ENCODE measurements around the gene HTRA3. TPM values are rescaled to one million over a fixed set of nuclear protein-coding genes. Genes with fewer than 3 reads are reported as not detected.

HTRA3 gene
- total RNA-seq, 2 experiments from 2014 or later, result not detected

DNA sequence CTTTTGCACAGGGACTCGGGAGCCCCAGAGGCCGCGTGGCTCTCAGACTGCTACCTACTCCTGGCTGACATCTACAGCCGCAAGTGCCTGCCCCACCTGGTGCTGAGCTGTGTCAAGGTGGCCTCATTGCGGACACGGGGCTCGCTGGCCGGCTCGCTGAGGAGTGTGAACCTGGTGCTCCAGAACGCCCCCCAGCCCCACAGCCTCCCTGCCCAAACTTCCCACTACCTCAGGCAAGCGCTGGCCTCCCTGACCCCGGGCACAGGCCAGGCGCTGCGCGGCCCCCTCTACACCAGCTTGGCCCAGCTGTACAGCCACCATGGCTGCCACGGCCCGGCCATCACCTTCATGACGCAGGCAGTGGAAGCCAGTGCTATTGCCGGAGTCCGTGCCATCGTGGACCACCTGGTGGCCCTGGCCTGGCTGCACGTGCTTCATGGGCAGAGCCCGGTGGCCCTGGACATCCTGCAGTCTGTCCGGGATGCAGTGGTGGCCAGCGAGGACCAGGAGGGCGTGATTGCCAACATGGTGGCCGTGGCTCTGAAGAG lies 41.7 kb upstream of the HTRA3 start:
- Histone ChIP-seq H3K27me3 (ENCODE audit: control insufficient read depth in 1 of 2, insufficient read depth in 2 of 2, low read length in 2 of 2) (no peaks in the 10 kb centered on the region), H3K36me3 (ENCODE audit: insufficient read depth, low read length) (peaks cover 46% of the 10 kb centered on the region), H3K9me3 (ENCODE audit: control insufficient read depth in 1 of 2, insufficient read depth in 1 of 2, low read length in 2 of 2) (no peaks in the 10 kb centered on the region), H3K4me3 (ENCODE audit: low read length) (no peak overlapping the region), H3K4me1 (ENCODE audit: insufficient read depth, low read length) (peaks cover 58% of the 10 kb centered on the region), H3K27ac (ENCODE audit: low read depth in 1 of 2, low read length in 2 of 2) (peak overlapping the region in 1 of 2 donors; percentile 34)
- CTCF ChIA-PET, result interaction anchor here (1.7 kb wide), 1 partner anchor 15 kb away, joined by 7 read pairs; no protein-coding TSS in a partner anchor
- no peak for DNase-seq
- POLR2A ChIA-PET, result interaction anchor here (1.5 to 2.1 kb wide), 3 partner anchors 26 to 69 kb away, joined by 5 to 16 read pairs (median 6); partner anchors contain the start of genes ABLIM2 and SH3TC1
- intact Hi-C loops (cut with DNase I, micrococcal nuclease), result no loop called here
- Mint-ChIP-seq H3K36me3 (ENCODE audit: low read depth) (peaks cover 29% of the 10 kb centered on the region), H3K4me3 (no peak overlapping the region), H3K9me3 (no peaks in the 10 kb centered on the region), H3K27me3 (no peaks in the 10 kb centered on the region), H3K27ac (no peak overlapping the region), H3K4me1 (ENCODE audit: low read depth) (peaks cover 34% of the 10 kb centered on the region)
- TF ChIP-seq, protein P1, sequence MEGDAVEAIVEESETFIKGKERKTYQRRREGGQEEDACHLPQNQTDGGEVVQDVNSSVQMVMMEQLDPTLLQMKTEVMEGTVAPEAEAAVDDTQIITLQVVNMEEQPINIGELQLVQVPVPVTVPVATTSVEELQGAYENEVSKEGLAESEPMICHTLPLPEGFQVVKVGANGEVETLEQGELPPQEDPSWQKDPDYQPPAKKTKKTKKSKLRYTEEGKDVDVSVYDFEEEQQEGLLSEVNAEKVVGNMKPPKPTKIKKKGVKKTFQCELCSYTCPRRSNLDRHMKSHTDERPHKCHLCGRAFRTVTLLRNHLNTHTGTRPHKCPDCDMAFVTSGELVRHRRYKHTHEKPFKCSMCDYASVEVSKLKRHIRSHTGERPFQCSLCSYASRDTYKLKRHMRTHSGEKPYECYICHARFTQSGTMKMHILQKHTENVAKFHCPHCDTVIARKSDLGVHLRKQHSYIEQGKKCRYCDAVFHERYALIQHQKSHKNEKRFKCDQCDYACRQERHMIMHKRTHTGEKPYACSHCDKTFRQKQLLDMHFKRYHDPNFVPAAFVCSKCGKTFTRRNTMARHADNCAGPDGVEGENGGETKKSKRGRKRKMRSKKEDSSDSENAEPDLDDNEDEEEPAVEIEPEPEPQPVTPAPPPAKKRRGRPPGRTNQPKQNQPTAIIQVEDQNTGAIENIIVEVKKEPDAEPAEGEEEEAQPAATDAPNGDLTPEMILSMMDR (IDR thresholded peaks at IDR 0.05), result no peak
- no peak for ATAC-seq (ENCODE audit: poor library complexity)

DNA sequence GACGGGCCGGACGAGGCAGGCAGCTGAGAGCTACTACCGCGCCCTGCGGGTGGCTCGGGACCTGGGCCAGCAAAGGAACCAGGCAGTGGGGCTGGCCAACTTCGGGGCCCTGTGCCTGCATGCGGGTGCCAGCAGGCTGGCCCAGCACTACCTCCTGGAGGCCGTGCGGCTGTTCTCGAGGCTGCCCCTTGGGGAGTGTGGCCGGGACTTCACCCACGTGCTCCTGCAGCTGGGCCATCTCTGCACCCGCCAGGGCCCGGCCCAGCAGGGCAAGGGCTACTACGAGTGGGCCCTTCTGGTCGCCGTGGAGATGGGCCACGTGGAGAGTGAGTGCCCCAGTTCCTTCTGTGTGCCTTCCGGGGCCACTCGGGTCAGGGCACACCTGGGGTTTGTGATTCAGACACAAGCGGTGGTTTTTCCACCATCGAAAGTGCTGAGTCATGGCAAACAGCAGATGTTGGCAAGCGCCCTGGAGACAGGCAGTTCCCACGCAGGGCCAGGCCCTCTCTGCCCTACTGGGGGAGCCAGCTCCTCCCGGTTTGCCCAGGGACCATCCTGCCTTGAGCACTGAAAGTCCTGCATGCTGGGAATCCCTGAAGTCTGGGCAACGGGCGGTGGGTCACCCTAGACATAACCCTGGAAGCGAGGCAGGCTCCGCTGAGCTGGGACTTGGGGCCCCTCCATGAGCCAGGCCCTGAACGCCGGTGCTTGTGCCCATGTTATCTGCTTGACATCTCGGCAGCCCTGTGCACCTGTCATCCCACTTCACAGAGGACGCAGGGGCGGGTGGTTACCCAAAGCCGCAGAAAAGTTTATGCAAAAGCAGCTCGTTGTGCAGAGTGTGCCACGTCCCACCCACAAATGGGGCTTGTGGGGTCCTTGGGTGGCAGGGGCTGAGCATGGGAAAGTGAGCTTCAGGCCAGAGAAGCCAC lies 41.0 kb upstream of the HTRA3 start:
- DNase-seq, result peak; percentile 43 to 87 (median 62)
- H3K27me3 ChIP-seq (ENCODE audit: control insufficient read depth in 1 of 2, insufficient read depth in 2 of 2, low read length in 2 of 2), result no peaks in the 10 kb centered on the region
- TF ChIP-seq, protein P1 (IDR thresholded peaks at IDR 0.05), result no peak
- intact Hi-C loops (cut with DNase I, micrococcal nuclease), result no loop called here
- H3K36me3 ChIP-seq (ENCODE audit: insufficient read depth, low read length), result peaks cover 47% of the 10 kb centered on the region
- no peaks in the 10 kb centered on the region for H3K9me3 ChIP-seq (ENCODE audit: control insufficient read depth in 1 of 2, insufficient read depth in 1 of 2, low read length in 2 of 2)
- peaks cover 55% of the 10 kb centered on the region for H3K4me1 ChIP-seq (ENCODE audit: insufficient read depth, low read length)
- ChIA-PET POLR2A (interaction anchor here (0.9 to 2.1 kb wide), 6 partner anchors 9 to 70 kb away, joined by 3 to 16 read pairs (median 4); partner anchors contain the start of genes ABLIM2 and SH3TC1), CTCF (interaction anchor here (1.3 to 1.7 kb wide), 3 partner anchors 14 to 52 kb away, joined by 3 to 7 read pairs (median 6); no protein-coding TSS in a partner anchor)
- Mint-ChIP-seq H3K4me1 (ENCODE audit: low read depth) (peaks cover 34% of the 10 kb centered on the region), H3K36me3 (ENCODE audit: low read depth) (peaks cover 27% of the 10 kb centered on the region), H3K9me3 (no peaks in the 10 kb centered on the region), H3K27ac (peak overlapping the region; percentile 76), H3K4me3 (peak overlapping the region; percentile 66), H3K27me3 (no peaks in the 10 kb centered on the region)
- peak; percentile 84 for ATAC-seq (ENCODE audit: poor library complexity)
- peak overlapping the region; percentile 34 to 54 for H3K27ac ChIP-seq (ENCODE audit: low read depth in 1 of 2, low read length in 2 of 2)
- H3K4me3 ChIP-seq (ENCODE audit: low read length), result peak overlapping the region; percentile 28

DNA sequence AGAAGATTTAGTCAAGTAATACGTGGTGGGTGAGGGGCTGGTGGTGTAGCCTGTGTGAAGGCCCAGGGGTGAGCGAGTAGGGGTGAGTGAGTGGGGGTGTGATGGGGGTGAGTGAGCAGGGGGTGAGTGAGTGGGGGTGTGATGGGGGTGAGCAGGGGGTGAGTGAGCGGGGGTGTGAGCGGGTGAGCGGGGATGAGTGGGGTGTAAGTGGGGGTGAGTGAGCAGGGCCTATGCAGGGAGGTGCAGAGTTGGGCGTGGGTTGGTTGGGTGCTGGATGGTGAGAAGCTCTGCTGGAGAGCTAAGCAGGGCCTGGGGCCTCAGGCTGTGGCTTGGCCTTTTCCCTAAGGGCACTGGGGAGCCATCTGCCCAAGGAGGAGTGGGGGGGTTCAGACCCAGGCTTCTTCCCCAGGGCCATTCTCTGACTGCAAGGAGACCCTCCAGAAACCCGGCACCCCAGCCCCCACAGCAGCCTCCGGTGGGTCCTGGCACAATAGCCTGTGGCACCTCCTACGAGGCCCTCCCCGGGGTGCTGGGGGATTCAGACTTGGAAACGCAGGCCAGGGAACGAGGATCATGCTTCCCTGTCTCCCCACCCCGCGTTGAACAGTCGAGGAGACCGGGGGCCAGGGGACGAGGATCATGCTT lies 40.1 kb upstream of the HTRA3 start:
- H3K27me3 ChIP-seq (ENCODE audit: control insufficient read depth in 1 of 2, insufficient read depth in 2 of 2, low read length in 2 of 2), result no peaks in the 10 kb centered on the region
- Mint-ChIP-seq H3K9me3 (no peaks in the 10 kb centered on the region), H3K27me3 (no peaks in the 10 kb centered on the region), H3K36me3 (ENCODE audit: low read depth) (peaks cover 18% of the 10 kb centered on the region), H3K4me1 (ENCODE audit: low read depth) (peaks cover 28% of the 10 kb centered on the region), H3K4me3 (peak overlapping the region; percentile 66), H3K27ac (peak overlapping the region; percentile 76)
- ChIA-PET CTCF (interaction anchor here (1.3 to 1.7 kb wide), 3 partner anchors 13 to 53 kb away, joined by 3 to 7 read pairs (median 6); no protein-coding TSS in a partner anchor), POLR2A (interaction anchor here (0.9 to 2.1 kb wide), 6 partner anchors 8 to 71 kb away, joined by 3 to 16 read pairs (median 4); partner anchors contain the start of genes ABLIM2 and SH3TC1)
- peaks cover 48% of the 10 kb centered on the region for H3K36me3 ChIP-seq (ENCODE audit: insufficient read depth, low read length)
- intact Hi-C loops (cut with DNase I, micrococcal nuclease), result no loop called here
- no peak overlapping the region for H3K4me3 ChIP-seq (ENCODE audit: low read length)
- peak overlapping the region in 1 of 2 donors; percentile 54 for H3K27ac ChIP-seq (ENCODE audit: low read depth in 1 of 2, low read length in 2 of 2)
- TF ChIP-seq, protein P1 (IDR thresholded peaks at IDR 0.05), result no peak
- ATAC-seq (ENCODE audit: poor library complexity) (peak; percentile 35), DNase-seq (peak in 5 of 14 experiments; percentile 8 to 38 (median 23))
- no peaks in the 10 kb centered on the region for H3K9me3 ChIP-seq (ENCODE audit: control insufficient read depth in 1 of 2, insufficient read depth in 1 of 2, low read length in 2 of 2)
- H3K4me1 ChIP-seq (ENCODE audit: insufficient read depth, low read length), result peaks cover 53% of the 10 kb centered on the region
